OCI-LY7 (cell line): ENCODE data around the gene ZSCAN30. TPM values are rescaled to one million over a fixed set of nuclear protein-coding genes. Genes with fewer than 3 reads are reported as not detected.

ENCODE experiments used
- BruUV-seq: library from RNA; stranded (reverse); fragments of 400-500 nt; replicated peaks from 2 replicates; lab custom pipeline; 2021; lab: Mats Ljungman, UMichigan
- CTCF ChIA-PET: fragments of 300-600 bp; sonication (Branson Sonifier 250); formaldehyde crosslinking; loops from one replicate; lab custom pipeline; 2022; ENCODE audit warnings: antibody characterized with exemption; ENCODE audit not compliant: unreplicated experiment; lab: Charles Lee
- POLR2A ChIA-PET: fragments of 300-600 bp; sonication (Branson Sonifier 250); formaldehyde crosslinking; loops from one replicate; lab custom pipeline; 2022; ENCODE audit warnings: antibody characterized with exemption; lab: Charles Lee
- DNase-seq: peaks from one replicate; pipeline ENCODE4 v3.0.0-alpha.2; 2015; ENCODE audit warnings: low spot score
- H2AFZ ChIP-seq: fragments of 200-600 bp; sonication (generic), shearing (Covaris generic); 2 replicates; pipeline ENCODE4 v1.6.1; 2014; ENCODE audit warnings: mild to moderate bottlenecking, antibody characterized with exemption, low read length, moderate library complexity
- H3K27ac ChIP-seq: fragments of 200-600 bp; sonication (generic); 2 replicates; pipeline ENCODE4 v1.5.1; 2014; ENCODE audit warnings: mixed run types, low read depth, mild to moderate bottlenecking, moderate library complexity, low read length, inconsistent platforms; ENCODE audit not compliant: poor library complexity, severe bottlenecking
- H3K36me3 ChIP-seq: fragments of 200-600 bp; sonication (generic); 2 replicates; pipeline ENCODE4 v1.6.1; 2014; ENCODE audit warnings: mild to moderate bottlenecking, antibody characterized with exemption, low read length, moderate library complexity, mixed read lengths; ENCODE audit not compliant: insufficient read depth
- H3K4me1 ChIP-seq: fragments of 200-600 bp; sonication (generic); 2 replicates; pipeline ENCODE4 v1.5.1; 2014; ENCODE audit warnings: mild to moderate bottlenecking, low read length; ENCODE audit not compliant: insufficient read depth, poor library complexity, severe bottlenecking
- H3K4me2 ChIP-seq: fragments of 200-600 bp; sonication (generic); 2 replicates; pipeline ENCODE4 v1.6.1; 2014; ENCODE audit warnings: mild to moderate bottlenecking, low read length
- H3K4me3 ChIP-seq: fragments of 200-600 bp; sonication (generic); 2 replicates; pipeline ENCODE4 v1.5.1; 2014; ENCODE audit warnings: mild to moderate bottlenecking, low read depth, low read length; ENCODE audit not compliant: poor library complexity, severe bottlenecking
- H3K79me2 ChIP-seq: fragments of 200-600 bp; sonication (generic); 2 replicates; pipeline ENCODE4 v1.6.1; 2016; ENCODE audit warnings: low read depth, mild to moderate bottlenecking, low read length, moderate library complexity, mixed read lengths; ENCODE audit not compliant: insufficient read depth
- H3K9me2 ChIP-seq: fragments of 200-600 bp; sonication (generic); 2 replicates; pipeline ENCODE4 v1.6.1; 2016; ENCODE audit warnings: mild to moderate bottlenecking, low read length, mixed read lengths; ENCODE audit not compliant: insufficient read depth
- H3K9me3 ChIP-seq: fragments of 200-600 bp; sonication (generic); 2 replicates; pipeline ENCODE4 v1.6.1; 2014; ENCODE audit warnings: mild to moderate bottlenecking, mixed run types, low read length, mixed read lengths
- H4K20me1 ChIP-seq: fragments of 200-600 bp; sonication (generic); 2 replicates; pipeline ENCODE4 v1.6.1; 2014; ENCODE audit warnings: mild to moderate bottlenecking, antibody characterized with exemption, low read length, moderate library complexity, mixed read lengths; ENCODE audit not compliant: insufficient read depth
- EZH2phosphoT487 ChIP-seq: fragments of 200-600 bp; sonication (generic); IDR thresholded peaks from 2 replicates; pipeline ENCODE4 v1.6.1; 2018; ENCODE audit warnings: low read depth, borderline replicate concordance, mild to moderate bottlenecking, mixed run types, antibody characterized with exemption, low read length, moderate library complexity, mixed read lengths
- intact Hi-C: fragments of 100-400 bp; cut with micrococcal nuclease; formaldehyde crosslinking; loops from one replicate; pipeline ENCODE4 v1.10.0; 2022; ENCODE audit not compliant: unreplicated experiment
- total RNA-seq, 2 experiments: library from RNA; depleted of rRNA in 1 of 2; stranded (reverse); fragments of >200 nt in 1 of 2; shearing (Covaris generic) in 1 of 2; gene quantifications; 2 replicates each; pipeline ENCODE4 v1.2.3, GENCODE V29; 2014 to 2022
- TF ChIP-seq, protein P1 (sequence below): fragments of 200-600 bp; sonication (generic); conservative IDR thresholded peaks from 2 replicates; pipeline ENCODE4 v1.5.1; 2014; ENCODE audit warnings: mild to moderate bottlenecking, antibody characterized with exemption, low read length, moderate library complexity, mixed read lengths

Gene ZSCAN30
- total RNA-seq, 2 experiments from 2014 or later = 4.3 to 7.6 TPM

DNA sequence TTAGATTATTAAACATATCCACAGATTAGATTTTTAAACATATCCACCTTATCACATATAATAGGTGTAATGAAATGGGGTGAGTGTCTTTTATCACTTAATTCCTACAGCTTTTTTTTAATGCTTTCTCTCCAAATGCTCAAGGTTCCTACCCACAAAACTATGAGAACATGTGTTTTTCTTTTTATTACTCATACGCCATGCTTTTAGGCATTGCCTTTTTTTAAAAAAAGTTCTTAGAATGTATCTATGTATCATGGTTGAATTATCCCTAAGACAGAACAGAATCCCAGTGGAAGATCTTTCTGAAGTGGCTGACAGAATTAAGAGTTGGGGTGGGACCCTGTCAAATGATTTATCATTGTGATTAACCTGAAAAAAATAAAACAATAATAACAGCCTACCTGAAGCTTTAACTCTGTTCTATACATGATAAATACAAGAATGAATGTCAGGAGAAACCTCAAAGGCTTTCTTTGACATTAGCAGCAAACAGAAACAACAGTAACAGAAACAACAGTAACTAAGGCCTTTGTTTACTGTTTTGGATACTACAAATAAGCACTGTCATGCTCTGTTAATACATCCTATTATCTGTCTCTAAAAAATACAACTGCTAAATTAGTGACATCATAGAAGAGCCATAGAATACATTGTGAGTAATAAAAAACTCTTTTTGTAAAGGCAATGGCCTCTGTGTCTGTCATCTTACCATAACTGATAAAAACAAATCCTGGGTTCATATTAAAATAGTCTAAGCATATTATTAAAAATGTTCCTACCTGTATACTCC, 53.3 kb downstream of the ZSCAN30 start:
- peaks cover 5% of the 10 kb centered on the region for H3K4me1 ChIP-seq
- no TSS peak for BruUV-seq
- no peak overlapping the region for H3K4me2 ChIP-seq
- ChIA-PET CTCF (no interaction called here), POLR2A (interaction anchor here (0.6 to 1.4 kb wide), 2 partner anchors 24 to 207 kb away, joined by 3 read pairs; no protein-coding TSS in a partner anchor)
- intact Hi-C loops = no loop called here
- no peak overlapping the region for H2AFZ ChIP-seq
- H3K9me2 ChIP-seq = no peaks in the 10 kb centered on the region
- TF ChIP-seq EZH2phosphoT487 = no peak
- TF ChIP-seq, protein P1, sequence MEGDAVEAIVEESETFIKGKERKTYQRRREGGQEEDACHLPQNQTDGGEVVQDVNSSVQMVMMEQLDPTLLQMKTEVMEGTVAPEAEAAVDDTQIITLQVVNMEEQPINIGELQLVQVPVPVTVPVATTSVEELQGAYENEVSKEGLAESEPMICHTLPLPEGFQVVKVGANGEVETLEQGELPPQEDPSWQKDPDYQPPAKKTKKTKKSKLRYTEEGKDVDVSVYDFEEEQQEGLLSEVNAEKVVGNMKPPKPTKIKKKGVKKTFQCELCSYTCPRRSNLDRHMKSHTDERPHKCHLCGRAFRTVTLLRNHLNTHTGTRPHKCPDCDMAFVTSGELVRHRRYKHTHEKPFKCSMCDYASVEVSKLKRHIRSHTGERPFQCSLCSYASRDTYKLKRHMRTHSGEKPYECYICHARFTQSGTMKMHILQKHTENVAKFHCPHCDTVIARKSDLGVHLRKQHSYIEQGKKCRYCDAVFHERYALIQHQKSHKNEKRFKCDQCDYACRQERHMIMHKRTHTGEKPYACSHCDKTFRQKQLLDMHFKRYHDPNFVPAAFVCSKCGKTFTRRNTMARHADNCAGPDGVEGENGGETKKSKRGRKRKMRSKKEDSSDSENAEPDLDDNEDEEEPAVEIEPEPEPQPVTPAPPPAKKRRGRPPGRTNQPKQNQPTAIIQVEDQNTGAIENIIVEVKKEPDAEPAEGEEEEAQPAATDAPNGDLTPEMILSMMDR = no peak
- no peak for DNase-seq
- no peak overlapping the region for H3K27ac ChIP-seq
- peaks cover 7% of the 10 kb centered on the region; the same call in 1 of the 2 replicates for H3K79me2 ChIP-seq
- no peak overlapping the region for H3K4me3 ChIP-seq
- no peaks in the 10 kb centered on the region for H4K20me1 ChIP-seq
- H3K9me3 ChIP-seq = no peaks in the 10 kb centered on the region
- no peaks in the 10 kb centered on the region for H3K36me3 ChIP-seq

DNA sequence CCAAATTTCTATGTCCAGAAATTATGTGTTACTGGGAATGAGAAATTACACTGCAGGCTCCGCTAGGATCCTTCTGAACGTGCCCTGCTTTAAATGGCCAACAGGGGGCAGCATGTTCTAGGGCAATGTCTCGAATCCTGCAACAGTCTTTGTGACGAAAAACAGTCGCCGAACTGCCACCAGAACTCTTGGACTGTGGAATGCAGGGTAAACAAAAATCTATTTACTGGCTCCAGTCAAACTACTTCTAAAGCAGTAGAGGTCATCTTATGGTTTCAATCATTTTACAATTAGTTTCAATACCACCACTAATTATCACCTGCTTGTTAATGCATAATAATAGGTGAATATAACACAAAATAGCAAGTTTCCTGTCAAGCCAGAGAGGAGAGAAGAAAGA, 59.0 kb downstream of the ZSCAN30 start:
- TF ChIP-seq, protein P1 = peak; percentile 81
- no peak for TF ChIP-seq EZH2phosphoT487
- intact Hi-C loops = loop anchor here (1.0 to 2.0 kb wide), 2 partner anchors 124 to 224 kb away; no protein-coding TSS in a partner anchor
- Histone ChIP-seq H3K4me3 (peak overlapping the region; percentile 41), H3K27ac (no peak overlapping the region), H3K4me1 (no peaks in the 10 kb centered on the region), H3K9me2 (no peaks in the 10 kb centered on the region), H3K79me2 (no peaks in the 10 kb centered on the region), H3K4me2 (peak overlapping the region; percentile 41; the same call in 1 of the 2 replicates), H4K20me1 (no peaks in the 10 kb centered on the region), H3K36me3 (no peaks in the 10 kb centered on the region), H3K9me3 (no peaks in the 10 kb centered on the region), H2AFZ (peak overlapping the region; percentile 46; the same call in 1 of the 2 replicates)
- peak; percentile 69 for DNase-seq
- ChIA-PET POLR2A (interaction anchor here (1.0 kb wide), 1 partner anchor 207 kb away, joined by 3 read pairs; no protein-coding TSS in a partner anchor), CTCF (no interaction called here)
- no TSS peak for BruUV-seq

DNA sequence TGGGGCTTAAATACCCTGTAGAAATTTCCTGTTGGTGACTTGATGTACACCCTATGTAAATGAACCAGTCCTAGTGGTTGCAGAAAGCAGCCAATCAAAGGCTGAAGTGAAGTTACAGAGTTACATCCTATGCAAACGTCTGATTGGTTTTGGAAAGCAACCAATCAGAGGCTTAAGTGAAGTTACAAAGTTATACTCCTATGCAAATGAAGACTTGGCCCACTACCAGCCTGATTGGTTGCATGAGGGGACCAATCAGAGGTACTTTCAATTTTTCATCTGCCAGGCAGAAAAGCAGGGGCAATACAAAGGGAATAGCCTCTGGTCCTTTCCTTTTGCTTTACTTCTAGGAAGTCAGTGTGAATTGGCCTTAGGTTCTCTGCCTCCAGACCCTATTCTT, 62.8 kb downstream of the ZSCAN30 start:
- ChIA-PET CTCF (no interaction called here), POLR2A (no interaction called here)
- Histone ChIP-seq H3K9me3 (no peaks in the 10 kb centered on the region), H2AFZ (no peak overlapping the region), H4K20me1 (no peaks in the 10 kb centered on the region), H3K4me3 (no peak overlapping the region), H3K79me2 (no peaks in the 10 kb centered on the region), H3K4me2 (no peak overlapping the region), H3K27ac (no peak overlapping the region), H3K9me2 (no peaks in the 10 kb centered on the region), H3K4me1 (no peaks in the 10 kb centered on the region), H3K36me3 (no peaks in the 10 kb centered on the region)
- no peak for TF ChIP-seq EZH2phosphoT487
- TF ChIP-seq, protein P1 = no peak
- intact Hi-C loops = no loop called here
- DNase-seq = no peak
- BruUV-seq = no TSS peak
